GM23248 (cell line): ENCODE measurements around the gene TADA1.

ENCODE experiments used
- EZH2 ChIP-seq: fragments of 200-600 bp; sonication (generic); IDR thresholded peaks from 2 replicates; pipeline ENCODE4 v1.6.1; 2018; ENCODE audit warnings: antibody characterized with exemption, mild to moderate bottlenecking; ENCODE audit not compliant: insufficient read depth, poor library complexity, severe bottlenecking
- EZH2phosphoT487 ChIP-seq: fragments of 200-600 bp; sonication (generic); IDR thresholded peaks from 2 replicates; pipeline ENCODE4 v1.6.1; 2018; ENCODE audit warnings: antibody characterized with exemption, moderate library complexity, mild to moderate bottlenecking, low read depth; ENCODE audit not compliant: insufficient read depth

DNA sequence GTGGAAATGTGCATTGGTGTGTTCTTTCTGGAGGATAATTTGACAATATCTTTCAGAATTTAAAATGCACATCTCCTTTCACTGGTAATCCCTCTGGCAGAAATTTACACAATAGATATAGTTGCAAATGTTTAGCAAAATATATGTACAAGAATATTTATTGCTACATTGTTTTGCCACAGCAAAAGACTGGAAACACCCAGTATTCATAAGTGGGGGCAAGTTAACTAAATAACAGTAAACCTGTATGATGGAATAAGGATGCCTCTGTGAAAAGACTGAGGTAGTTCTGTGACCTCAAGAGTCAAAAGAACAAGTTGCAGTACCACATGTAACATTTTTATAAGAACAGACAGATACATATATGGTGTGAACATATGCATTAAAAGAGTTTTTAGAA, 13.7 kb upstream of the TADA1 start:
- no peak for TF ChIP-seq EZH2
- TF ChIP-seq EZH2phosphoT487 = no peak
